Measurements from ENCODE around the gene DOCK2. TPM values are rescaled to one million over a fixed set of nuclear protein-coding genes. Genes with fewer than 3 reads are reported as not detected.

The DOCK2 gene
- total and polyA plus RNA-seq, 9 of the 15 experiments (the other 6 are each of a cell fraction or from before 2014, with no cell fraction given) = 4.5 to 42.6 (median 20.5) TPM

DNA sequence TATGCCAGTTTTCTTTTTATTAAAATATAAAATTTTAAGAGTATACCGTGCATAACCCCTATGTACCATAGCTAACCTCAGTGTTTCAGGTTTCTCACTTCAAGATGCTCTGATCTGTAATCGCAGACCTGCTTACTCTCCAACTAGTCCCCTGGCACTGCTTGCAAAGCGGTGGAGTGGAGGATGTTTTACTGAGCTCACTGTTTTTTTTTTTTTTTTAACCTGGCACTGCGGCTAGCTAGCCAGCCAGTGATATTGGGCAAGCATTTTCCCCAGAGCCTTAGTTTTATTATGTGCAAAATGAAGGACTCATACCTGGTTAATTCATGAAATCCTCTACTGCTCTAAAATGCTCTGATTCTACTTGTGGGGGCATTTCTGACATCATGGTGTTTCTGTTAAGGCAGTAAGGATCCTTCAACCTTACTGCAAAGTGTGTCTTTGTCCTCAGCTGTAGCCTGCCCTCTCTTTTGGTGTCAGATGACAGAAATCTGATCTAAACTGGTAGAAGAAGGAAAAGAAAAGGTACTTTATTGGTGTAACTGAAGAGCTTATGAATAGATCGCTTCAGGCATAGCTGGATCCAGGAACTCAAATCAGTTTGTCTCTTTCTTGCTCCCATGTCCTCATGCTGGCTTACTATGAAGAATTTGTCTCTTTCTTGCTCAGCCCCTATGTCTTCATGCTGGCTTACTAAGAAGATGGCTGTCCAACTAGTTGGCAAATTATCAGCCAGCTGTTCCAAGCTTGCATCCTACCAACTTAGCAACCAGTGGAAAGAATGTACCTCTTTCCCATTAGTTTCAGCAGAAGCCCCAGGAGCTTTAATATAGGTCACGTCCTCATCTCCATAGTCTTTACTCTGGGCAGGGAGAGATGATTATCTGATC, 59.8 kb downstream of the DOCK2 start (continued):
- no peak for TF ChIP-seq TRIM25 (IDR thresholded peaks at IDR 0.05; ENCODE audit: borderline replicate concordance)
- TF ChIP-seq CTBP1 (IDR thresholded peaks at IDR 0.05; ENCODE audit: borderline replicate concordance) = no peak
- TF ChIP-seq ZNF354B (CRISPR knock-in tag; IDR thresholded peaks at IDR 0.05) = no peak
- TF ChIP-seq OTX1 (CRISPR knock-in tag; IDR thresholded peaks at IDR 0.05) = no peak

- 26% methylated on average over 2 of the region's 2 CpGs for WGBS (ENCODE audit: insufficient coverage, low coverage, missing lambda C conversion rate)
- ATAC-seq (no peak), DNase-seq (ENCODE audit: extremely low read depth in 1 of 4, low spot score in 3 of 4) (no peak), FAIRE-seq (no peak)
- in situ Hi-C loops (cut with MboI) = no loop called here
- Histone ChIP-seq H2AFZ (ENCODE audit: low read depth, low read length) (no peak overlapping the region), H3K4me2 (ENCODE audit: insufficient read depth, low read length) (no peak overlapping the region), H3K36me3 (ENCODE audit: control insufficient read depth, insufficient read depth, low read length) (no peaks in the 10 kb centered on the region; the same call in 2 of the 3 replicates), H3K9me3 (replicated peaks; ENCODE audit: control insufficient read depth, insufficient read depth, low read depth, low read length) (no peaks in the 10 kb centered on the region), H3K79me2 (ENCODE audit: control insufficient read depth, insufficient read depth, low read length) (no peaks in the 10 kb centered on the region), H3K9me1 (ENCODE audit: control insufficient read depth, insufficient read depth, low read length) (no peaks in the 10 kb centered on the region), H4K20me1 (replicated peaks; ENCODE audit: control insufficient read depth, insufficient read depth, low read length) (no peaks in the 10 kb centered on the region), H3K9ac (ENCODE audit: insufficient read depth in 1 of 2, low read depth in 2 of 2, low read length in 2 of 2) (no peak overlapping the region), H3K4me1 (replicated peaks in 1 of 2; ENCODE audit: control insufficient read depth in 2 of 2, insufficient read depth in 2 of 2, low read length in 2 of 2) (no peaks in the 10 kb centered on the region), H3K27me3 (ENCODE audit: control insufficient read depth in 2 of 2, insufficient read depth in 2 of 2, low read length in 2 of 2) (no peaks in the 10 kb centered on the region), H3K4me3 (no peak overlapping the region), H3K27ac (ENCODE audit: extremely low read depth, low read depth, low read length) (no peak overlapping the region)
- POLR2A ChIA-PET = no interaction called here
- CTCF ChIA-PET (ENCODE audit: low intra/inter-chr PET ratio) = no interaction called here
- no TSS peak for BruUV-seq (replicated peaks)
- intact Hi-C loops (cut with micrococcal nuclease) = no loop called here
- TF ChIP-seq MCM7 (IDR thresholded peaks at IDR 0.05) (no peak), ZNF274 (IDR thresholded peaks at IDR 0.05; ENCODE audit: borderline replicate concordance, low read depth, low read length) (no peak), NELFE (IDR thresholded peaks at IDR 0.05; ENCODE audit: insufficient read depth, insufficient read length) (no peak), ZNF324 (CRISPR knock-in tag; IDR thresholded peaks at IDR 0.05) (no peak), WHSC1 (IDR thresholded peaks at IDR 0.05; ENCODE audit: low read length) (no peak), ZFX (CRISPR knock-in tag; IDR thresholded peaks at IDR 0.05) (no peak), SIN3A (IDR thresholded peaks at IDR 0.05; ENCODE audit: borderline replicate concordance in 2 of 2, control insufficient read depth in 1 of 2, low read depth in 2 of 2, low read length in 2 of 2) (no peak), RBM17 (IDR thresholded peaks at IDR 0.05; ENCODE audit: borderline replicate concordance, low read depth, low read length) (no peak), NFXL1 (CRISPR knock-in tag; IDR thresholded peaks at IDR 0.05) (no peak)
- TF ChIP-seq, protein P1, sequence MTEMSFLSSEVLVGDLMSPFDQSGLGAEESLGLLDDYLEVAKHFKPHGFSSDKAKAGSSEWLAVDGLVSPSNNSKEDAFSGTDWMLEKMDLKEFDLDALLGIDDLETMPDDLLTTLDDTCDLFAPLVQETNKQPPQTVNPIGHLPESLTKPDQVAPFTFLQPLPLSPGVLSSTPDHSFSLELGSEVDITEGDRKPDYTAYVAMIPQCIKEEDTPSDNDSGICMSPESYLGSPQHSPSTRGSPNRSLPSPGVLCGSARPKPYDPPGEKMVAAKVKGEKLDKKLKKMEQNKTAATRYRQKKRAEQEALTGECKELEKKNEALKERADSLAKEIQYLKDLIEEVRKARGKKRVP (CRISPR knock-in tag; IDR thresholded peaks at IDR 0.05) = no peak
- TF ChIP-seq, protein P2, sequence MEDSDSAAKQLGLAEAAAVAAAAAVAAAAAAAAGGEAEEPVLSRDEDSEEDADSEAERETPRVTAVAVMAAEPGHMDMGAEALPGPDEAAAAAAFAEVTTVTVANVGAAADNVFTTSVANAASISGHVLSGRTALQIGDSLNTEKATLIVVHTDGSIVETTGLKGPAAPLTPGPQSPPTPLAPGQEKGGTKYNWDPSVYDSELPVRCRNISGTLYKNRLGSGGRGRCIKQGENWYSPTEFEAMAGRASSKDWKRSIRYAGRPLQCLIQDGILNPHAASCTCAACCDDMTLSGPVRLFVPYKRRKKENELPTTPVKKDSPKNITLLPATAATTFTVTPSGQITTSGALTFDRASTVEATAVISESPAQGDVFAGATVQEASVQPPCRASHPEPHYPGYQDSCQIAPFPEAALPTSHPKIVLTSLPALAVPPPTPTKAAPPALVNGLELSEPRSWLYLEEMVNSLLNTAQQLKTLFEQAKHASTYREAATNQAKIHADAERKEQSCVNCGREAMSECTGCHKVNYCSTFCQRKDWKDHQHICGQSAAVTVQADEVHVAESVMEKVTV (CRISPR knock-in tag; IDR thresholded peaks at IDR 0.05) = no peak
- TF ChIP-seq, protein P3, sequence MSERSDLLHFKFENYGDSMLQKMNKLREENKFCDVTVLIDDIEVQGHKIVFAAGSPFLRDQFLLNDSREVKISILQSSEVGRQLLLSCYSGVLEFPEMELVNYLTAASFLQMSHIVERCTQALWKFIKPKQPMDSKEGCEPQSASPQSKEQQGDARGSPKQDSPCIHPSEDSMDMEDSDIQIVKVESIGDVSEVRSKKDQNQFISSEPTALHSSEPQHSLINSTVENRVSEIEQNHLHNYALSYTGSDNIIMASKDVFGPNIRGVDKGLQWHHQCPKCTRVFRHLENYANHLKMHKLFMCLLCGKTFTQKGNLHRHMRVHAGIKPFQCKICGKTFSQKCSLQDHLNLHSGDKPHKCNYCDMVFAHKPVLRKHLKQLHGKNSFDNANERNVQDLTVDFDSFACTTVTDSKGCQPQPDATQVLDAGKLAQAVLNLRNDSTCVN (CRISPR knock-in tag; IDR thresholded peaks at IDR 0.05) = no peak
Observed at GRCh38 chr5:169697511-169697890, 60.4 kb downstream of the DOCK2 start.

Data from K562 (cell line).